Activated naive CD8-positive, alpha-beta T cell (primary cell): ENCODE measurements around the gene SIRT7.
A peak's percentile ranks its signal among the peaks of the same experiment; 100 is the strongest.

ENCODE experiments used
- H3K27ac Mint-ChIP-seq: one replicate; pipeline ENCODE4 v1.8.0; 2021; ENCODE audit warnings: mixed read lengths
- H3K27me3 Mint-ChIP-seq: one replicate; pipeline ENCODE4 v1.8.0; 2021; ENCODE audit warnings: mixed read lengths
- H3K36me3 Mint-ChIP-seq: one replicate; pipeline ENCODE4 v1.8.0; 2021; ENCODE audit warnings: mixed read lengths
- H3K4me1 Mint-ChIP-seq: one replicate; pipeline ENCODE4 v1.8.0; 2021; ENCODE audit warnings: low read depth, mixed read lengths
- H3K4me3 Mint-ChIP-seq: one replicate; pipeline ENCODE4 v1.8.0; 2021; ENCODE audit warnings: mild to moderate bottlenecking, mixed read lengths
- H3K9me3 Mint-ChIP-seq: one replicate; pipeline ENCODE4 v1.8.0; 2021; ENCODE audit warnings: low read depth, mixed read lengths

Gene SIRT7

GRCh38 chr17:81930142-81931125 lies 12.5 kb upstream of the SIRT7 start:
- Mint-ChIP-seq H3K36me3 (no peaks in the 10 kb centered on the region), H3K4me3 (peak overlapping the region; percentile 35), H3K4me1 (peaks cover 23% of the 10 kb centered on the region)

GRCh38 chr17:81929253-81930141 lies 11.5 kb upstream of the SIRT7 start:
- no peak overlapping the region for H3K27ac Mint-ChIP-seq
- H3K36me3 Mint-ChIP-seq, result no peaks in the 10 kb centered on the region
- H3K27me3 Mint-ChIP-seq, result no peaks in the 10 kb centered on the region
- H3K4me1 Mint-ChIP-seq, result peaks cover 27% of the 10 kb centered on the region
- peak overlapping the region; percentile 72 for H3K4me3 Mint-ChIP-seq
- no peaks in the 10 kb centered on the region for H3K9me3 Mint-ChIP-seq

More at GRCh38 chr17:81930142-81931125, 12.5 kb upstream of the SIRT7 start:
- Mint-ChIP-seq H3K9me3 (no peaks in the 10 kb centered on the region), H3K27ac (no peak overlapping the region), H3K27me3 (no peaks in the 10 kb centered on the region)

GRCh38 chr17:81928544-81929252 lies 10.7 kb upstream of the SIRT7 start:
- H3K36me3 Mint-ChIP-seq, result no peaks in the 10 kb centered on the region
- H3K4me1 Mint-ChIP-seq, result peaks cover 26% of the 10 kb centered on the region
- H3K27me3 Mint-ChIP-seq, result no peaks in the 10 kb centered on the region
- no peak overlapping the region for H3K27ac Mint-ChIP-seq
- peak overlapping the region; percentile 72 for H3K4me3 Mint-ChIP-seq
- no peaks in the 10 kb centered on the region for H3K9me3 Mint-ChIP-seq

- H3K27ac Mint-ChIP-seq, result peak within 1 kb of the TSS; percentile 90
- peaks cover 23% of the 10 kb centered on the region for H3K4me1 Mint-ChIP-seq
- no peaks in the 10 kb centered on the region for H3K36me3 Mint-ChIP-seq
- H3K4me3 Mint-ChIP-seq, result peak within 1 kb of the TSS; percentile 90
- H3K9me3 Mint-ChIP-seq, result no peaks in the 10 kb centered on the region
- no peaks in the 10 kb centered on the region for H3K27me3 Mint-ChIP-seq
These were observed 9.9 kb upstream of the SIRT7 start, which contains the start of gene MAFG for GRCh38 chr17:81927653-81928543. TSS of gene MAFG (minus strand) at chr17:81927735. CDS start at chr17:81923185, 4,550 bp downstream.

GRCh38 chr17:81927152-81927652 lies 9.2 kb upstream of the SIRT7 start:
- no peaks in the 10 kb centered on the region for H3K27me3 Mint-ChIP-seq
- H3K4me3 Mint-ChIP-seq, result peak overlapping the region; percentile 30
- no peaks in the 10 kb centered on the region for H3K36me3 Mint-ChIP-seq
- peaks cover 23% of the 10 kb centered on the region for H3K4me1 Mint-ChIP-seq
- no peaks in the 10 kb centered on the region for H3K9me3 Mint-ChIP-seq
- no peak overlapping the region for H3K27ac Mint-ChIP-seq

GRCh38 chr17:81926451-81927151 lies 8.6 kb upstream of the SIRT7 start:
- Mint-ChIP-seq H3K36me3 (no peaks in the 10 kb centered on the region), H3K4me1 (peaks cover 23% of the 10 kb centered on the region), H3K27me3 (no peaks in the 10 kb centered on the region), H3K27ac (peak overlapping the region; percentile 90), H3K4me3 (peak overlapping the region; percentile 90), H3K9me3 (no peaks in the 10 kb centered on the region)

GRCh38 chr17:81925860-81926450 lies 8.0 kb upstream of the SIRT7 start:
- H3K27ac Mint-ChIP-seq, result peak overlapping the region; percentile 90
- H3K4me1 Mint-ChIP-seq, result peaks cover 21% of the 10 kb centered on the region
- peak overlapping the region; percentile 90 for H3K4me3 Mint-ChIP-seq
- H3K27me3 Mint-ChIP-seq, result no peaks in the 10 kb centered on the region
- no peaks in the 10 kb centered on the region for H3K36me3 Mint-ChIP-seq
- no peaks in the 10 kb centered on the region for H3K9me3 Mint-ChIP-seq

GRCh38 chr17:81924557-81925532 lies 6.9 kb upstream of the SIRT7 start:
- Mint-ChIP-seq H3K27me3 (no peaks in the 10 kb centered on the region), H3K4me1 (peaks cover 18% of the 10 kb centered on the region), H3K36me3 (no peaks in the 10 kb centered on the region), H3K4me3 (peak overlapping the region; percentile 90), H3K27ac (no peak overlapping the region), H3K9me3 (no peaks in the 10 kb centered on the region)

- no peak overlapping the region for H3K27ac Mint-ChIP-seq
- H3K9me3 Mint-ChIP-seq, result no peaks in the 10 kb centered on the region
- no peak overlapping the region for H3K4me3 Mint-ChIP-seq
- H3K36me3 Mint-ChIP-seq, result no peaks in the 10 kb centered on the region
- H3K27me3 Mint-ChIP-seq, result no peaks in the 10 kb centered on the region
- peaks cover 24% of the 10 kb centered on the region for H3K4me1 Mint-ChIP-seq
These were observed 5.6 kb upstream of the SIRT7 start for GRCh38 chr17:81923302-81924260.

GRCh38 chr17:81922566-81923301 lies 4.8 kb upstream of the SIRT7 start:
- Mint-ChIP-seq H3K27me3 (no peaks in the 10 kb centered on the region), H3K9me3 (no peaks in the 10 kb centered on the region), H3K36me3 (no peaks in the 10 kb centered on the region), H3K4me1 (peaks cover 30% of the 10 kb centered on the region), H3K27ac (no peak overlapping the region), H3K4me3 (no peak overlapping the region)
